ENCODE results near the gene KRT26. TPM values are rescaled to one million over a fixed set of nuclear protein-coding genes. Genes with fewer than 3 reads are reported as not detected.

The KRT26 gene
- total and polyA plus RNA-seq, 2 of the 13 experiments (the other 11 are each of a cell fraction or from before 2014, with no cell fraction given), result not detected

DNA sequence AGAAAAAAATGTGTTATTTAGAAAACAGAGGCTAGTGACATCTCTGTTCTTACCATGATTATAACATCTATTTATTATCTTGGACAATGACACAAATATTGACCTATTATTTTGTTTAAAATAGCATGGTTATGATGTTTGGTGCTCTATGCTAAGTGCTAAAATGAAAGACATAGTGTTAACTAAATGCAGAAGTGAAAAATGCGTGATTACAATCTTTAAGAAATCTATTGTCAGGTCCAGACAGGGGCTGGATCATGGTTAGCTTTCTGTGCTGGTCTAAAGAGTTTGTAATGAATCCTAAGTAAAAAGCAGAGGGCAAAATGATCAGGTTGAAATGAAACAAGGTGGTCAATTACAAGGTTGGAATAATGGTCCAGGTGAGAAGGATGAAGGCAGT is 28.4 kb upstream of the KRT26 start:
- Histone ChIP-seq H4K20me1 (ENCODE audit: insufficient read depth, low read length) (no peaks in the 10 kb centered on the region), H3K4me3 (replicated peaks in 1 of 3; ENCODE audit: insufficient read depth in 1 of 3, low read depth in 2 of 3, low read length in 3 of 3) (no peak overlapping the region), H3K36me3 (replicated peaks in 1 of 2; ENCODE audit: control insufficient read depth in 1 of 2, insufficient read depth in 2 of 2, low read length in 2 of 2) (no peaks in the 10 kb centered on the region), H2AFZ (ENCODE audit: low read length) (no peak overlapping the region), H3K27ac (ENCODE audit: extremely low read length, insufficient read depth, low read length) (no peak overlapping the region), H3K4me2 (ENCODE audit: low read depth, low read length) (no peak overlapping the region), H3K4me1 (ENCODE audit: insufficient read depth, low read length) (peaks cover 6% of the 10 kb centered on the region), H3K79me2 (ENCODE audit: insufficient read depth, low read length) (no peaks in the 10 kb centered on the region), H3K9me3 (ENCODE audit: low read length) (no peaks in the 10 kb centered on the region), H3K9ac (ENCODE audit: insufficient read depth, low read depth, low read length) (no peak overlapping the region), H3K27me3 (ENCODE audit: control insufficient read depth in 1 of 2, insufficient read depth in 2 of 2, low read length in 2 of 2) (peaks cover 0 to 21% of the 10 kb centered on the region in 2 experiments; a peak in 3 of 5 replicates)
- 2% methylated on average over 1 of the region's 1 CpG for WGBS (ENCODE audit: low lambda C conversion rate)
- FAIRE-seq (no peak), DNase-seq (ENCODE audit: low spot score) (no peak), ATAC-seq (no peak)
- TF ChIP-seq SMAD3 (CRISPR knock-in tag; IDR thresholded peaks at IDR 0.05) (no peak), ONECUT2 (CRISPR knock-in tag; IDR thresholded peaks at IDR 0.05) (no peak), PAX8 (CRISPR knock-in tag; IDR thresholded peaks at IDR 0.05; ENCODE audit: borderline replicate concordance) (no peak), SIX4 (CRISPR knock-in tag; IDR thresholded peaks at IDR 0.05) (no peak), SALL2 (CRISPR knock-in tag; IDR thresholded peaks at IDR 0.05) (no peak), TGIF2 (CRISPR knock-in tag; IDR thresholded peaks at IDR 0.05) (no peak)
- TF ChIP-seq, protein P1, sequence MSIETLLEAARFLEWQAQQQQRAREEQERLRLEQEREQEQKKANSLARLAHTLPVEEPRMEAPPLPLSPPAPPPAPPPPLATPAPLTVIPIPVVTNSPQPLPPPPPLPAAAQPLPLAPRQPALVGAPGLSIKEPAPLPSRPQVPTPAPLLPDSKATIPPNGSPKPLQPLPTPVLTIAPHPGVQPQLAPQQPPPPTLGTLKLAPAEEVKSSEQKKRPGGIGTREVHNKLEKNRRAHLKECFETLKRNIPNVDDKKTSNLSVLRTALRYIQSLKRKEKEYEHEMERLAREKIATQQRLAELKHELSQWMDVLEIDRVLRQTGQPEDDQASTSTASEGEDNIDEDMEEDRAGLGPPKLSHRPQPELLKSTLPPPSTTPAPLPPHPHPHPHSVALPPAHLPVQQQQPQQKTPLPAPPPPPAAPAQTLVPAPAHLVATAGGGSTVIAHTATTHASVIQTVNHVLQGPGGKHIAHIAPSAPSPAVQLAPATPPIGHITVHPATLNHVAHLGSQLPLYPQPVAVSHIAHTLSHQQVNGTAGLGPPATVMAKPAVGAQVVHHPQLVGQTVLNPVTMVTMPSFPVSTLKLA (IDR thresholded peaks at IDR 0.05), result no peak
- ChIA-PET CTCF (ENCODE audit: low intra/inter-chr PET ratio, low total read pairs) (no interaction called here), POLR2A (no interaction called here)
- BruUV-seq (replicated peaks), result no TSS peak
- intact Hi-C loops (cut with micrococcal nuclease; ENCODE audit: unreplicated experiment), result loop anchor here (5.0 kb wide), 1 partner anchor 847 kb away; no protein-coding TSS in a partner anchor
- in situ Hi-C loops (cut with HindIII; ENCODE audit: extremely low pct_ligation_motif_present, low pct_unique_long_range_greater_than_20kb), result loop anchor here (5.0 kb wide), 1 partner anchor 862 kb away; no protein-coding TSS in a partner anchor

DNA sequence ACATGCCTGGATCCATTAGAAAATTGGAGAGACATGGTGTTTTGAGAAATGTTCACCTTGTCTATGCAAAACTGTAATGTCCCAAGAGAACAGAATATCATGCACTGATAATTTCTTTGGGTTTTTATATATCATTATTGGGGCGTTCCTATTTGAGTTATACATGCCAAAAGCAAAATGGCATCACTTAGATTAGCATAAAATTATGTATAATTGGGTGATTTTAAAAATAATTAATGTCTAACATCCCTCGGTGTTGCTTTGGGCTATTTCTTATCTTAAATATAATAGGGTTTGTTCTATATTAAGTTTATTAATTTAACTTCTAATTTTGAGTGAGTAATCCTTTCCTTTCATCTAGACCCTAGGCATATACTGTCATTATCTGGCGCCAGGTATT is 27.9 kb upstream of the KRT26 start, which contains the start of gene KRT28:
KRT28 (minus strand) TSS at position 101 of the 400 bp plus-strand sequence; CDS start at position 35, 66 bp downstream.
- in situ Hi-C loops (cut with HindIII; ENCODE audit: extremely low pct_ligation_motif_present, low pct_unique_long_range_greater_than_20kb) (loop anchor here (5.0 kb wide), 1 partner anchor 862 kb away; no protein-coding TSS in a partner anchor), intact Hi-C loops (cut with micrococcal nuclease; ENCODE audit: unreplicated experiment) (loop anchor here (5.0 kb wide), 1 partner anchor 847 kb away; no protein-coding TSS in a partner anchor)
- Histone ChIP-seq H2AFZ (ENCODE audit: low read length) (no peak within 1 kb of the TSS), H3K36me3 (replicated peaks in 1 of 2; ENCODE audit: control insufficient read depth in 1 of 2, insufficient read depth in 2 of 2, low read length in 2 of 2) (no peaks in the 10 kb centered on the region), H4K20me1 (ENCODE audit: insufficient read depth, low read length) (no peaks in the 10 kb centered on the region), H3K79me2 (ENCODE audit: insufficient read depth, low read length) (no peaks in the 10 kb centered on the region), H3K9ac (ENCODE audit: insufficient read depth, low read depth, low read length) (no peak within 1 kb of the TSS), H3K4me3 (replicated peaks in 1 of 3; ENCODE audit: insufficient read depth in 1 of 3, low read depth in 2 of 3, low read length in 3 of 3) (no peak within 1 kb of the TSS), H3K4me2 (ENCODE audit: low read depth, low read length) (no peak within 1 kb of the TSS), H3K4me1 (ENCODE audit: insufficient read depth, low read length) (peaks cover 6% of the 10 kb centered on the region), H3K27ac (ENCODE audit: extremely low read length, insufficient read depth, low read length) (no peak within 1 kb of the TSS), H3K27me3 (ENCODE audit: control insufficient read depth in 1 of 2, insufficient read depth in 2 of 2, low read length in 2 of 2) (peaks cover 0 to 24% of the 10 kb centered on the region in 2 experiments; a peak in 3 of 5 replicates), H3K9me3 (ENCODE audit: low read length) (no peaks in the 10 kb centered on the region)
- no peak for FAIRE-seq
- WGBS (ENCODE audit: low lambda C conversion rate), result 8% methylated on average over 3 of the region's 3 CpGs
- ATAC-seq, result no peak
- ChIA-PET CTCF (ENCODE audit: low intra/inter-chr PET ratio, low total read pairs) (no interaction called here), POLR2A (no interaction called here)
- no TSS peak for BruUV-seq (replicated peaks)
- no peak for DNase-seq (ENCODE audit: low spot score)
- TF ChIP-seq, protein P2, sequence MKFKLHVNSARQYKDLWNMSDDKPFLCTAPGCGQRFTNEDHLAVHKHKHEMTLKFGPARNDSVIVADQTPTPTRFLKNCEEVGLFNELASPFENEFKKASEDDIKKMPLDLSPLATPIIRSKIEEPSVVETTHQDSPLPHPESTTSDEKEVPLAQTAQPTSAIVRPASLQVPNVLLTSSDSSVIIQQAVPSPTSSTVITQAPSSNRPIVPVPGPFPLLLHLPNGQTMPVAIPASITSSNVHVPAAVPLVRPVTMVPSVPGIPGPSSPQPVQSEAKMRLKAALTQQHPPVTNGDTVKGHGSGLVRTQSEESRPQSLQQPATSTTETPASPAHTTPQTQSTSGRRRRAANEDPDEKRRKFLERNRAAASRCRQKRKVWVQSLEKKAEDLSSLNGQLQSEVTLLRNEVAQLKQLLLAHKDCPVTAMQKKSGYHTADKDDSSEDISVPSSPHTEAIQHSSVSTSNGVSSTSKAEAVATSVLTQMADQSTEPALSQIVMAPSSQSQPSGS (CRISPR knock-in tag; IDR thresholded peaks at IDR 0.05), result no peak
- no peak for TF ChIP-seq ZNF775 (CRISPR knock-in tag; IDR thresholded peaks at IDR 0.05; ENCODE audit: borderline replicate concordance)
- TF ChIP-seq ZFP1 (CRISPR knock-in tag; IDR thresholded peaks at IDR 0.05), result no peak
- TF ChIP-seq, protein P3, sequence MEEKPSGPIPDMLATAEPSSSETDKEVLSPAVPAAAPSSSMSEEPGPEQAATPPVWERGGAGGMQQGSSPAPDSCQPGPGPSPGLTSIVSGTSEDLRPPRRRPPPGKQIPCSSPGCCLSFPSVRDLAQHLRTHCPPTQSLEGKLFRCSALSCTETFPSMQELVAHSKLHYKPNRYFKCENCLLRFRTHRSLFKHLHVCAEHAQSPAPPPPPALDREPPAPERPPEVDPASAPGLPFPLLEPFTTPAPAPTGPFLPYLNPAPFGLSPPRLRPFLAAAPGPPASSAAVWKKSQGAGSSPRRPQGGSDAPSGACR (CRISPR knock-in tag; IDR thresholded peaks at IDR 0.05), result no peak
- TF ChIP-seq HOXA9 (CRISPR knock-in tag; IDR thresholded peaks at IDR 0.05; ENCODE audit: borderline replicate concordance), result no peak
- TF ChIP-seq ZNF816 (CRISPR knock-in tag; IDR thresholded peaks at IDR 0.05; ENCODE audit: borderline replicate concordance), result no peak
- no peak for TF ChIP-seq ETV5 (CRISPR knock-in tag; IDR thresholded peaks at IDR 0.05; ENCODE audit: borderline replicate concordance)
- TF ChIP-seq ESRRA (CRISPR knock-in tag; IDR thresholded peaks at IDR 0.05; ENCODE audit: low read depth), result no peak
- TF ChIP-seq CBX2 (IDR thresholded peaks at IDR 0.05; ENCODE audit: low read depth, low read length), result no peak
- no peak for TF ChIP-seq CBX2 (CRISPR knock-in tag; IDR thresholded peaks at IDR 0.05; ENCODE audit: low read depth)
- no peak for TF ChIP-seq ZFY (CRISPR knock-in tag; IDR thresholded peaks at IDR 0.05)
